LNCAP (cell line): Measurements from ENCODE around the gene ARNT2.

Source experiments
- TF ChIP-seq, protein P1 (sequence below): fragments of 450-650 bp; IDR thresholded peaks from 2 replicates; pipeline ENCODE4 v1.5.1; 2017; ENCODE audit warnings: mild to moderate bottlenecking

The ARNT2 gene

DNA sequence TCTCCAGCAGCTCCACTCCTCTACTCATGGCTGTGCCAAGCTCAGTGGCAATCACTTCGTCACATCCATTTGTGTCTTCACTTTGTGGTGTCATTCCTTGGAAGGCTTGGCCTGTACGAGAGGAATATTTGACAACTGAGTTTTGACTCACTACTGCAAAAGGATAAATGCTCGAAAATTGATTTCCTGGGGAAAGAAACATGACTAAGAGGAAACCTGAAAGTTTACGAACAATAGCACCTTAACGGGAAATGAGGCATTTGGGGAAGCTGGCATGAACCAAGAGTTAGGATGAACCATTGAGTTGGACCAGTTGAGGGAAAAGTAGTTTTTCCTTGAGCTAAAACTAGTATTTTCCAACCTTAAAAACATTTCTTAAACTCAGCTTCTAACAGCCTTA, 216.7 kb downstream of the ARNT2 start:
- TF ChIP-seq, protein P1, sequence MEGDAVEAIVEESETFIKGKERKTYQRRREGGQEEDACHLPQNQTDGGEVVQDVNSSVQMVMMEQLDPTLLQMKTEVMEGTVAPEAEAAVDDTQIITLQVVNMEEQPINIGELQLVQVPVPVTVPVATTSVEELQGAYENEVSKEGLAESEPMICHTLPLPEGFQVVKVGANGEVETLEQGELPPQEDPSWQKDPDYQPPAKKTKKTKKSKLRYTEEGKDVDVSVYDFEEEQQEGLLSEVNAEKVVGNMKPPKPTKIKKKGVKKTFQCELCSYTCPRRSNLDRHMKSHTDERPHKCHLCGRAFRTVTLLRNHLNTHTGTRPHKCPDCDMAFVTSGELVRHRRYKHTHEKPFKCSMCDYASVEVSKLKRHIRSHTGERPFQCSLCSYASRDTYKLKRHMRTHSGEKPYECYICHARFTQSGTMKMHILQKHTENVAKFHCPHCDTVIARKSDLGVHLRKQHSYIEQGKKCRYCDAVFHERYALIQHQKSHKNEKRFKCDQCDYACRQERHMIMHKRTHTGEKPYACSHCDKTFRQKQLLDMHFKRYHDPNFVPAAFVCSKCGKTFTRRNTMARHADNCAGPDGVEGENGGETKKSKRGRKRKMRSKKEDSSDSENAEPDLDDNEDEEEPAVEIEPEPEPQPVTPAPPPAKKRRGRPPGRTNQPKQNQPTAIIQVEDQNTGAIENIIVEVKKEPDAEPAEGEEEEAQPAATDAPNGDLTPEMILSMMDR: no peak

DNA sequence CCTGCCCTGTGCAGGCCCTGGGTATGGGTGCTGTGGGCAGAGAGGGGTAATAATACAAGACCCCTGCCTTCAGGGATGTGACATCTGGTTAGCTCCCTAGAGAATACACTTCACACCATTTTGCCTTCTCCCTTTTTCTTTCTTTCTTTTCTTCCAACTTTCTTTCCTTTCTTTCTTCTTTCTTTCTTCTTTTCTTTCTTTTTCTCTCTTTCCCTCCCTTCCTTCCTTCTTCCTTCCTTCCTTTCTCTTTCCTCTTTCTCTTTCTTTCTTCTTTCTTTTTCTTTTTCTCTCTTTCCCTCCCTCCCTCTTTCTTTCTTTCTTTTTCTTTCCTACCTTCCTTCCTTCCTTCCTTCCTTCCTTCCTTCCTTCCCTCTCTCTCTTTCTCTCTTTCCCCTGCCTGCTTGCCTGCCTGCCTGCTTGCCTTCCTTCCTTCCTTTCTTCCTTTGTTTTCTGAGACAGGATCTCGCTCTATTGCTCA, 222.5 kb downstream of the ARNT2 start:
- TF ChIP-seq, protein P1: no peak

DNA sequence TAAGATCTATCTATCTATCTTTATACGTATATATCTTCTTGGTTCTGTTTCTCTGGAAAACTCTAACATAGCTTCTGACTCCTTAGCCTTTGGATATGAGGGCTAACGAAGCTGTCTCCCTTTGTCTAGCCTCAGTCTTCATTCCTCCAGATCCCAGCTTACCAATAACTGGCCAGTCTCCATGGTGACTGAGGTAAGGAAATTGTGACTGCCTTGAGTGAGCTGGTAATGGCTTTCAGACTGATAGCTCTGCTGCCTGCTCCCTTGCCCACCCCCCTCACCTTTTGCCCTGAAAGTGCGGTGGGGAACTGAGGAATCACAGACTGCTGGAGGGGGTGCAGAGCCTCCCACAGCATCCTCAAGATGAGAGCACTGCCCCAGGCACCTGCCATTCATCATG, 225.2 kb downstream of the ARNT2 start:
- TF ChIP-seq, protein P1: no peak

DNA sequence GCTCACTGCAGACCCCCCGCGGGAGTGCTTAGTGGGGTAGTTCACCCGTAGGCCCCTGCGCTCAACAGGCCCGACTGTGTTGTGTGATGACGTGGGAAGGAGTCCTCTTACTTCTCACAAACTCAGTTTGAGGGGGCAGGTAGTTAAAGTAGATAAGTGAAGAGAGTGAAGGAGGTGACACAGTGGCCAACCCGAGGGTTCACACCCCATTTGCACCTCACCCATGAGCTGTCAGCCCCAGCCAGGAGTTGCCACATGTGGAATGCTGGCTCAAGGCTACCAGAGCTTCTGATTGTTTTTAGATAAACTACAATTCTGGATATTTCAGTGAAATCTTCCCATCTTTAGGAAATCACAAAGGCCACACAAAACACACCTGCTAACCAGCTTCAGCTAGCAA, 226.8 kb downstream of the ARNT2 start:
- TF ChIP-seq, protein P1: no peak

DNA sequence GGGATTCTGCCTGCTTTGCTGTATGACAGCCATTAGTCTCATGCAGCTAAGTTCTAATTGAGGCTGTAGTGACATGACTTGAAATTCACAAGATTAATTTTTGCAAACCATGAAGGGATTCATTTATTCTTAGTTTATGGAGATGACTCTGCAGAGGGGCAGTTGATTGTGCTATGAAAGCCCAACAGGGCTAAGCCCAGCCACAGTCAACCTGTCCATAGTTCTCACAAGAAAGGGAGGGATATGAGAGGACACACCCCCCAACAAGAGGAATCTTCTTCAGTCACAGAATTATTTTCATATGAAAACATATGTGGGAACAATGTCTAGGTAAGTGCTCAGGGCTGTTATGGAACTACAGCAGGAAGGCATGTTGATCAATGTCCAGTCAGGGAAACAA, 229.0 kb downstream of the ARNT2 start:
- TF ChIP-seq, protein P1: no peak

DNA sequence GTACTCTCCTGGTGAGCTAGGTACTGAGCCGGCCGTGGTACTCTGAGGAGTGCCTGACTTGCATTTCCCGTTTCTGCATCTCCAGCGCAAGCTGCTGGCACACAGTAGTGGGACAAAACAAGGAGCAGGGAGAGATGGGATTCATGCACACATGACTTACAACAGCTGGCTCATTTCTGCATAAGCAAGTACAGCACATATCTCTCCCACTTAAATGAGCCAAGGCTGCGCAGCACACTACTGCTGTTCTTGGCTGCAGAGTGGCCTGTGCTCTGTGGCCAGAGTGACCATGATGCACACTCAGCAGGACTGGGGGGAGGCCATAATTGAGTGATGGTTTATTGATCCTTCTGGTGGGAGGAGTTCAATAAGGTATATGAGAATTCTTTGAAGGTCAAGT, 231.8 kb downstream of the ARNT2 start:
- TF ChIP-seq, protein P1: no peak

DNA sequence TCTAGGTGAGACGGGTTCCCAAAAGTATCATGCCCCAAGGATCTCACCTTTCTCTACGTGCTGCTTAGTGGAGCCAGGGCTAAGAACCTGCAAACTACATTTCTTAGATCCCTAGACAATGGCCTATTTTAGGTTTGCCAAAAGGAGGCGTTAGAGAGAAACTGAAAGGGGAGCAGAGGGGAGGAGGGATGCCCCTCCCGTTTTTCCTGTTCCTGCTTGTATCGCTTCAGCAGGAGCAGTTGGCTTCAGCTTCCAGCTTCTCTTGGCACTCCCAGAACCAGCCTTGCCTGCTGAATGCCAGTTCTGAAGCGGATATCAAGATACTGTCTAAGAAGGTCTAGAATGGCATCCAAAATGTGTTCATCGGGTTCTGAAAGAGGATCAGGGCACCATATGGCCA, 232.5 kb downstream of the ARNT2 start:
- TF ChIP-seq, protein P1: 0 out of 2 replicates have a peak, but pooled peaks have one; percentile 14

DNA sequence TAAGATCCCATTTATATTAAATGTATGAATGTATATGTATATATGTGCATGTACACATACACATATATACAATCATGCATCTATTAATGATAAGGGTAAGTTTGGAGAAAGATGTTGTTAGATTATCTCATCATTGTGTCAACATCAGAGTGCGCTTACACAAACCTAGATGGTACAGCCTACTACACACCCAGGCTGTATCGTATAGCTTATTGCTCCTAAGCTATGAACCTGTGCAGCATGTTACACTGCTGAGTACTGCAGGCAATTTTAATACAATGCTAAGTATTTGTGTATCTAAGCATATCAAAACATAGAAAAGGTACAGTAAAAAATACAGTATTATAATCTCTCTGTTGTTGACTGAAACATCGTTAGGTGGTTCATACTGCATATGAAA, 233.6 kb downstream of the ARNT2 start:
- TF ChIP-seq, protein P1: no peak
